Measurements from ENCODE around the gene ETNPPL.

ETNPPL gene

GRCh38 chr4:108762559-108763225 is at the start of gene ETNPPL:
ETNPPL (minus strand) TSS chr4:108763053; CDS start chr4:108762898, 155 bp downstream.
- no peak for DNase-seq

GRCh38 chr4:108811486-108811885 is 48.6 kb upstream of the ETNPPL start:
- no peak for DNase-seq

- DNase-seq, result no peak
Observed at GRCh38 chr4:108810087-108810486, 47.2 kb upstream of the ETNPPL start.

DNA sequence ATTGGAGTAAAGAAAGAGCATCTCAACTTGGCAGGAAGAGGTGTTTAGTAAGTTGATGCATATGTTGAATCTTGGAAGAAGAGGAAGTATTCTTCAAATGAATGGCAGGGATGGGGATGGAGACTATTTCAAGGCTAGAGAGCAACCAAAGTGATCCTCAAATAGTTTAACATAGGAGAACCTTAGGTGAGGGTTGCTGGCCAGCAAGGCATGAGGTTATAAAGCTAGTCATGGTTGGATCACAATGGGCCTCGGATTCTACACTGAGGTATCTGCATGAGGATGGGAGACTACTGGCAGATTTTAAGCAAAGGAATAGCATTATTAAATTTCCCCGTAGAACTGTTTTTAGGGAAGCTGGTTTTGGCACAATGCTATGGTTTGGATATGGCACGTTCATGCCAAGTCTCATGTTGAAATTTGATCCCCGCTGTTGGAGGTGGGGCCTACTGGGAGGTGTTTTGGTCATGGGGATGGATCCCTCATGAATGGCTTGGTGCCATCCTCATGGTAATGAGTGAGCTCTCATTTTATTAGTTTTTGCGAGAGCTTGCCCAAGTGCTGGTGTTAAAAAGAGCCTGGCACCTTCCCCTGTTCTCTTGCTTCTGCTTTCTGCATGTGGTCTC is 41.9 kb upstream of the ETNPPL start:
- no peak for DNase-seq

GRCh38 chr4:108799306-108799705 is 36.5 kb upstream of the ETNPPL start:
- no peak for DNase-seq

- no peak for DNase-seq
Observed at GRCh38 chr4:108796173-108796572, 33.3 kb upstream of the ETNPPL start.

DNA sequence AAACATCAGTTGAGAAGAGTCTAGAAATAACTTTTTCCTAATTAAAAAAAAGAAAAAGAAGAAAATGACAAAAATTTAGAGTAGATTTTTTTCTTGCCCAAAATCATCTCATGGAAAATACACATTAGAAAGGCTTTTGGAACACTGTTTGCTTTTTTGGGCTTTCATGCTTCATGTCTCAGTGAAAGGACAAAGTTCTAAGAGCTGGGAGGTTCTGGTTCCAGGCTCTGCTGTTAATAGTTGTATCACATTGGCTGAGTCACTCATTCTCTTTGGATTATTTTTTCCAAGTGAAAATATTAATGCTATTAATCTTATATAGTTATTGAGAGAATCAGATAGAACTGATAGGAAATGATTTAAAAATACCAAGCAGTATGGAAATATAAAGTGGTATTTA is 32.9 kb upstream of the ETNPPL start:
- no peak for DNase-seq

GRCh38 chr4:108794136-108794535 is 31.3 kb upstream of the ETNPPL start:
- no peak for DNase-seq

DNA sequence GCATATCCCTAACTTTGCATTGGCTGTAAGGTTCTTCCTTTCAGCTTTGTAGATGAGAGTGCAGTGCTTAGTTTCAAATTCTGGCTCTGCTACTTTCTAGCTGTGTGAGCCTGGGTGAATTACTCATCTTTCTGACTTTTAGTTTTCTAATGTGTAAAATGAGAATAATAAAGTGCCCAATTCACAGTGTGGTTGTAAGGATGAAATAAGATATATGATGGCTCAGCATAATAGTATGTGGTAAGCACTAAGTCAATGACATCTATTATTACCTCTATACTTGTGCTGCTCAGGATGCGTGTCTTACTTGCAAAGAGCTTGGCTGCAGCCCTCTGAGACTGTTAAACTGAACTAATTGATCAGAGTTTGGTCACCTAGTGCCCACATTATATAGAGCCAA is 30.6 kb upstream of the ETNPPL start:
- DNase-seq, result no peak

DNA sequence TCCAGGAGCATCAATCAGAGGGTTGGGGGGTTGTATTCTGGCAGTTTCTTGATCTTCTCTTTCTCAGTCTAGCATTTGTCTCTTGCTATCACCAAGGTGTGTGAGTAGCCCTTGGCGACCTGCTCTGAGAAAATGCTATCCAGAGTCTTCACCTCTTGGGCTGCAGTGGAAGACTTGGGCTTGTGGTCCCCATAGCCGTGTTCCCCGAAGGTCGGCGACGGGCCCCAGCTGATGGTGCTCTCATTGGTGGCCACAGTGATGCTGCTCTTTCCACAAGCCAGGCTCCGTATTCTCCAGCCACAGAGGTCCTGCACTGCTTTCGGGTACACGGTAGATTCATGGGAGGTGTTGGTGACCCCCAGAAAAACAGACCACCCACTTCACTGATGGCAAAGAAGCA is 25.9 kb upstream of the ETNPPL start:
- no peak for DNase-seq

- DNase-seq, result no peak
Observed at GRCh38 chr4:108787724-108788123, 24.9 kb upstream of the ETNPPL start.

DNA sequence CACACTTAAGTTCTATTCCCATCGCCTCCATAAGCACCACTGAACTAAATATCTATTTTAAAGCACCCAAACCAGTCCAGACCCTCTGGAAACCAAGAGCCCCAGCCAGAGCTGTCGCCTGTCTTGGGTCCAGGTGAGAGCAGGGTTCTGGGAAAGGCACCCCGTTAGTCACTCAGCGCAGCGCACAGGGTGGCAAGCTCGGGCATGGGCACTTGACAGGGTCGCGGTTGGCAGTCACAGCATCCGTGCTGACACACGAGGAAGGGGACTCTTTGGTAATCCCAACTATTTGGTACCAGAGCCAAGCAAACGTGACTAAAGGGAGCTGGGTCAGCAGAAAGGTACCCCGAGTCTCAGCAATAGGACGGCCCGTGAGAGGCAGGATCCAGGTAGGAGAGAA is 24.3 kb upstream of the ETNPPL start:
- no peak for DNase-seq

- no peak for DNase-seq
Observed at GRCh38 chr4:108786351-108786750, 23.5 kb upstream of the ETNPPL start.

DNA sequence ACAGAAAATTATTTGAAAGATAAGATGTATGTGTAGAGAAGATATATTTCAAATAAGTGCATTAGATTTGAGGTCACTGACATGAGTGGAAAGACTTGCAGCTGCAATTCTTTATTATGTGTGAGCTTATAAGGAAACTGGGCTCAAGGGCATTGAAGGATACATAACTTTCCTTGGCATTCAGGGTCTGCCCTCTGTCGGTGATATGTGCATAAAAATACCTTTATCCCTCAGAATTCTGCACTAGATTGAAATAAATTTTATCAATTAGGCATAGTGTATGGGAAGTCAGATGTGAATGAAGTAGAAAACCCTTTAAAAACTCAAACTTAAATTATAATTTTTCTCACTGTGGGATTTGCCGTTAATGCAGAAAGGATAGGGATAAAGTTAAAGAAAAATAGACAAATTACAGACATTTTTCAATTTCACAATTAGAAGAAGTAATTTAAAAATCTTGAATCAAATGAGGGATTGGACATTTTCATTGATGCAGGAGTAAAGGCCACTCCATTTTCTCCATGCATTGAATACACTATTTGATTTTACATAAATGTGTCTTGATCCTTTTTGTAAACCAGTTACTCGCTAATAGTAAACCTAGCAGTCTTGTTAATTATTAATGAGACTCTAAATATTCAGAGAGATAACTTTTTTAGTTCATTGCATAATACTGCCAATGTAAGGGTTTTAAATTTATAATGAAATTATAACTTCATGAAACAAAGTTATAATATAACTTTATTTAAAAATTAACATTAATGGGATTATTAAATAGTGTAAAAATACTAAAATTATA is 21.0 kb upstream of the ETNPPL start:
- no peak for DNase-seq

DNA sequence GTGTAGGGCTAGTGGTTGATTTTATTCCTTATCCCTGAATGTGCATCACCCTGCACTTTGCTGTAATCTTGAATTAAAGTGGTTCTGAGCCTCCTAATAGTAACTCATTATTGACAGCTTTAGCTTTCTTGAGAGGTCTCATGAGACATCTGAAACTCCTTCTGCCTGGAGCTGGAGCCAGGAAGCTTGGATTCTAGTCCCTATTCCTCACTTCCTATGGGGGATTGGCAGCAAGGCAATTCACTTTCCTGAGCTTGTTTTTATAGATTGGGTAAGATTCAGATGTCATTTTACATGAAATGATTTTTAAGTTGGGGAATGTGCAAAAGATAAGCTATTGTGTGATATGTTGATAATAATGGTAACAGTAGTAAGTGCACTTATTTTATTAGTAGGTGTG is 17.1 kb upstream of the ETNPPL start:
- DNase-seq, result no peak

DNA sequence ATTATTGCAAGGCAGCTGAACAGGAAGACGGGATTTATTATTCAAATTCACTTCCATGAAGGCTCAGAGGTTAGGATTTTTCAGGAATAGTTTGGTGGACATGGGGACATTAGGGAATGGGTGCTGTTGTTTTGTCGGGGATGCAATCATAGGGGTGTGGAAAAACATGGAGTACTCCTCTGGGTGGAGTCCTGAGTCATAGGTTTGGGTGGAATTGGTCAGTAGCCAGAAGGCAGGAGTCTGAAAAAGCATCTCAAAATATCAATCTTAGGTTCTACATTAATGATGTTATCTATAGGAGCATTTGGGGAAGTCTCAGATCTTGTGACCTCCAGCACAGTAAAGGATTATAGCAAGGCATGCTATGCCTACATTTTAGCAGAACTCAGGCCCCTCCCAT is 14.5 kb upstream of the ETNPPL start:
- DNase-seq, result no peak

DNA sequence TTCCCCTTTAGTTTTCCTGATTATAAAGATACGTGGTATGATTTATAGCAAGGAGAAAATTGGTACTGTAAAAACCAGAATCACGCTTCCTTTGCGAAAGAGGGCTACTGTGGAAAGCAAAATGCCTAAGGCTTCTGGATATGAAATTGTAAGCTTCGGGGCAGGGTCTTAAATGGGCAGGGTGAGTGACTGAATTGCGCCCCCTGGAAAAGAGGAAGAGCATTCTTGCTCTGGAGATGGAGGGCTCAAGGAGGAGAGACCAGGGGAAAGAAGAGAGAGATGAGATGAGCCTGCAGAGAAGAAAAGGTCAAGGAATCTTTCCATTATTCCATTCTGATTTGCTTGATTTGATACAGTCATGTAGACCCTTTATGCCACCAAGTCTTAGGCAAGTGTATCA is 13.1 kb upstream of the ETNPPL start:
- no peak for DNase-seq

DNA sequence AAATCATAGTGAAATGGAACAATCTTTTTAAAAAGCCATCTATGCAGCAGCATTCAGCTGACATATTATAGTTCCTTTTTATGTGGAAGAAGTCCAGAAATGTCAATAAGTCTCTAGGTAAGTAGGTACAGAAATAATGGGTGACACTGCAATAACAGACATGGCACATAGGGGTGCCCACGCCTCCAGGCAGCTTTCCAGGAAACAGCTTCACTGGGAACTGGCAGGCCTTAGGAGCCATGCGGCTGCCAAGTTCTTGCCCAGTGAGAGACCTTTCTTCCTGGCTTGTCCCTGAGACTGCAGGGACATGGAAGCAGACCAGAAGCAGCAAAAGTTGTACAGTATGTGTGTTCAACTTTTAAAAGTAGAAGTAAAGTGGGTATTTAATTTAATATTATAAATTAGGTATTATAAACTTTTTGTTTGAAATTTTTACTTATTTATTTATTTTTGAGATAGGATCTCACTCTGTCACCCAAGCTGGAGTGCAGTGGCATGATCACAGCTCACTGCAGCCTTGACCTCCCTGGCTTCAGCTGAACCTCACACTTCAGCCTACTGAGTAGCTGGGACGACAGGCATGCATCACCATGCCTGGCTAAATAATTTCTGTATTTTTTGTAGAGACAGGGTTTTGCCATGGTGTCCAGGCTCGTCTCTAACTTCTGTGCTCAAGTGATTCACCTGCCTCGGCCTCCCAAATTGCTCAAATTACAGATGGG is 12.1 kb upstream of the ETNPPL start:
- no peak for DNase-seq

DNA sequence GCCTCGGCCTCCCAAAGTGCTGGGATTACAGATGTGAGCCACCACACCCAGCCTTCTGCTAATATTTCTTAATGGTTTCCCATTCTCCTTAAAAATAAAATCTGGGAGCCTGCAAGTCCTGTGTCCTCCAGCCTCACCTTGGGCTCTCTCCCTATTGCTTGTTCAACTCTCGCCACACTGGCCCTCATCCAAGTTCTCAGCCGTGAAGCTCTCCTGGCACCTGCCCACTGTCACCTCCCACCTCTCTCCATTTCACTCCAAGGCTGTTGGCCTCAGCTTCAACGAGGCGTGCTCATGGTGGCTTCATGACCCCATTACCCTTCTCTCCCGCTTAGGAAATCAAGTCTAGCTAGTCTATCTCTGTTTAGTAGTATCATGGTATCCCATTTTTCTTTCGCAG is 9.5 kb upstream of the ETNPPL start:
- no peak for DNase-seq

GRCh38 chr4:108766058-108766457 is 3.2 kb upstream of the ETNPPL start:
- no peak for DNase-seq

DNA sequence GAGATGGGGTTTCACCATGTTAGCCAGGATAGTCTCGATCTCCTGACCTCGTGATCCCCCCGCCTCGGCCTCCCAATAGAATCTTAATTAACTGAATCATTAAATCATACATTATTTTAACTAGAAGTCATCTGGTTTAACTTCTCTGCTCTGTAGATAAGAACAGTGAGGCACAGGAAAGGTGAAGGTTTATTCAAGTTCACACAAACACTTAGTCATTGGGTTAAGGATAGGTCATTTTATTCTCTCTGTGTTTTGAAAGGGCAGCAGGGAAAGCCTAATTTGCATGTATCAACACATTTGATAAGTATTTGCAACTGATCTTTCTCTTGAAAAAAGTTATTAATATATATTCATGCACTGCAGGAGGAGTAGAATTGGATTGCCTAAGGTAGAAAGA is 1.1 kb upstream of the ETNPPL start:
- DNase-seq, result no peak

DNA sequence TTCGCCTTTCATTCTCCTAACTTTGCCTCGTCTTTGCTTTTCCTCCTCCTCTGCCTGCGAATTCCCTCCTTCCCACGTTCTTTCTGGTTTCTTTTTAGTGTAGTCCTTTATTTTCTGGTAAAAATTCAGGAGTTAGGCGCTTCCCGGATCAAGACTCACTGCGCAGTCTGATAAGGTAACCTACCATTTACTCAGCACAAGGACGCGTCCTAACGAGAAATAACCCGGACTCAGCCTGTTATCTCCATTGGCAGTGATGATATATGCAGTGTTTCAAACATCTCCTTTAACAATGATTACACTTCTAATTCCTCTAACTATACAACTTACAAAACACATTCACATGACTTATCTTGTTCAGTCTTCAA is 357 bp upstream of the ETNPPL start:
- DNase-seq, result no peak

DNA sequence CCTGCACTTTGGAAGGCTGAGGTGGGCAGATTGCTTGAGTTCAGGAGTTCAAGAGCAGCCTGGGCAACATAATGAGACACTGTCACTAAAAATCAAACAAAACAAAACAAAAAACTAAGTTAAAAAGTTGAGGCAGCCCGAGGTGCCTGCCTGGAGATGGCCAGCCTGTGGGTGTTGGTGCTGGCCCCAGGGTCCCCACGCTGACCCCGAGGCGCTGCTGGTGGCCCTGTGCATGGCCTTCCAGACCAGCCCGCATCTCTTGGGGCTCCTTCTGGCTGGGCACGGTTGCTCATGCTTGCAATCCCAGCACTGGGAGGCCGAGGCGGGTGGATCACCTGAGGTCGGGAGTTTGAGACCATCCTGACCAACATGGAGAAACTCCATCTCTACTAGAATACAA is 4.4 kb downstream of the ETNPPL start:
- DNase-seq, result no peak

DNA sequence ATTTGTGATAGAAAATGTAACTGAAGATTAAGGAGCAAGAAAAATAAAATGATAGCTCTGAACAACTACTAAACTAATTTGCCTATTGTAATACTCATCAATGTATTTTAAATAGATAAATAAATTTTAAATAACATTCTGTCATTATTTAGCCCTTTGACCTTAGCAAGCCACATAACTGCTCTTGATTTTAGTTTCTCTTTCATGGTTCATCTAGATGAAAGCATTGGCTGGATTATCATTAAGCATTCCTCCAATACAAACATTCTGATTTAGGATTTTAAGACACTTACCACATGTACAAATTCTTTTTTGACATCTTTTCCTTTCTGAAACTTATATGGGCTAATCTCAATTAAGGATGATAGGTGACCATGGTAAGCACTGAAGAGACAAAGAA is 8.5 kb downstream of the ETNPPL start:
- no peak for DNase-seq
